HG03095 (cell line): Measurements from ENCODE around the gene GZMM.

ENCODE experiments used
- ATAC-seq: cut with Tn5 transposase; IDR thresholded peaks from one replicate; pipeline ENCODE4 v1.9.1; 2021; ENCODE audit warnings: moderate library complexity; ENCODE audit not compliant: unreplicated experiment

Gene GZMM

GRCh38 chr19:511101-511851 is 32.6 kb upstream of the GZMM start:
- no peak for ATAC-seq

GRCh38 chr19:512547-513365 is 31.1 kb upstream of the GZMM start:
- no peak for ATAC-seq

- no peak for ATAC-seq
Measured at GRCh38 chr19:513368-514165, 30.3 kb upstream of the GZMM start.

GRCh38 chr19:514166-514663 is 29.6 kb upstream of the GZMM start:
- no peak for ATAC-seq

- no peak for ATAC-seq
Measured at GRCh38 chr19:517721-518597, 25.9 kb upstream of the GZMM start.

GRCh38 chr19:518598-519231 is 25.1 kb upstream of the GZMM start:
- no peak for ATAC-seq

- no peak for ATAC-seq
Measured at GRCh38 chr19:519449-519865, 24.4 kb upstream of the GZMM start.

- ATAC-seq = no peak
Measured at GRCh38 chr19:522726-523125, 21.1 kb upstream of the GZMM start.

GRCh38 chr19:524062-524674 is 19.7 kb upstream of the GZMM start:
- no peak for ATAC-seq

GRCh38 chr19:525029-525428 is 18.8 kb upstream of the GZMM start:
- no peak for ATAC-seq

GRCh38 chr19:525857-526419 is 17.9 kb upstream of the GZMM start:
- no peak for ATAC-seq

GRCh38 chr19:530134-531008 is 13.5 kb upstream of the GZMM start:
- ATAC-seq = no peak

- peak; percentile 41 for ATAC-seq
Measured at GRCh38 chr19:531009-531752, 12.7 kb upstream of the GZMM start.

GRCh38 chr19:531753-532560 is 11.9 kb upstream of the GZMM start, which contains the start of gene CDC34:
Gene CDC34, plus strand, starts transcription at chr19:531760. Its CDS starts 172 bp downstream, at chr19:531932.
- peak; percentile 37 for ATAC-seq

- ATAC-seq = peak; percentile 11
Measured at GRCh38 chr19:532561-533363, 11.1 kb upstream of the GZMM start.
